ENCODE results near the gene BMPR2.
"Not testable (repeated sequence)": the region's sequence is repeated elsewhere in the genome, so short reads cannot be mapped to it uniquely, and the experiment has no call there.

The BMPR2 gene

DNA sequence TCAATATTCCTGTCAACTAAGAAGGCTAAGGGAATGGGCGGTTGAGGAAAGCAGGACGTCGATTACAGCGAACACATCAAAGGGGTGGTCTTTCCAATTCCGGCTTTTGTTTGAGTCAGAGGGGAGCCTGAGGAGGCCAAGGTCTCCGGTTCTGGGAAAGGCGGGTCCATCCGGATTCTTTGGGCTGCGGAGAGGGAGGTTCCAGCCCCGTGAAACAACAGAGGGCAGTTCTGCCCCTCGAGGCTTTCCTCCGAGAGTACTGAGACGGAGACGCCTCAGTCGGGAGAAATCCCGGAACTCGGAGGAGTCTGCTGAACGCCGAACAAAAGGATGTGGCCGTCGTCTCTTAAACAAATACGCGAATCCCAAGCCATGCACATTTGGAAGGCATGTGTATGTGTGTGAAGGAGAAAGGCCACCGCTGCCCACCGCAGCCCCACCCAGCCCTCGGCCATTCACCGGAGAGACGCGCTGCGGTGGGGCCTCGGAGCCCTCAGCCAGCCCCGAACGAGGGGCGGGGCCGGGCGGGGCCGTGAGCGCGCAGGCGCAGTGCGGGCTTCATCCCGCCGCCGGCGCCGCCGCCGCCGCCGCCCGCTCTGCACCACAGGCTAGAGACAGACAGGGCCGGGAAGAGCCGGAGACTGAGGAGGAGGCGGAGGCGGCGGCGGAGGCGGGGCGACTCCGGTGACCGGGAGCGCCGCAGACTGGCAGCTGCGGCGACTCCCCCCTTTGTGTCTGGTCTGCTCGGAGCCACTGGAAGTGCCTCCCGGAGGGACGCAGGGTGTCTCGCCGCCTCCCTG lies at the start of gene BMPR2:
TSS of gene BMPR2 (plus strand) at position 719 of the 800 bp plus-strand sequence. CDS start 1,148 bp downstream, outside the sequence.
- DNase-seq: peak; percentile 74

DNA sequence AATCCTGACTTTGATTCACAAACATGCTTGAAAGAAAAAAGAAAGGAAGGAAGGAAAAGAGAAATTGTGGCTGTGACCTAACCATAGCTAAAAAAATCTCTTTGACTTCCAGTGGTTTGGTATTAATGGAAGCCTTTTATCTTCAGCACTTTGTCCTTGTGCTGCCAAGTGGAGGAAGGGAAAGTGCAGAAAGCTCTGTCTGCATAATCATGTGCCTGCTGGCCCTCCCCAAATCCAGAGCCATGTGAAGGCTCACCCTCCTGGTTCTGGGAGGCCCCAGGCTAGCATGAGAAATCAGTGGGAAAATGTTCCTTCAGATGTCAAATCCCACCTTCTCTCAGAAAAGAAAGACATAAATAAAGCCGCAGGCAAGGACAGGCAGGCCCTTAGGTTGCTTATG lies 48.3 kb upstream of the BMPR2 start:
- DNase-seq: no peak

- no peak for DNase-seq
These were observed 40.2 kb upstream of the BMPR2 start for GRCh38 chr2:202335791-202336467.

DNA sequence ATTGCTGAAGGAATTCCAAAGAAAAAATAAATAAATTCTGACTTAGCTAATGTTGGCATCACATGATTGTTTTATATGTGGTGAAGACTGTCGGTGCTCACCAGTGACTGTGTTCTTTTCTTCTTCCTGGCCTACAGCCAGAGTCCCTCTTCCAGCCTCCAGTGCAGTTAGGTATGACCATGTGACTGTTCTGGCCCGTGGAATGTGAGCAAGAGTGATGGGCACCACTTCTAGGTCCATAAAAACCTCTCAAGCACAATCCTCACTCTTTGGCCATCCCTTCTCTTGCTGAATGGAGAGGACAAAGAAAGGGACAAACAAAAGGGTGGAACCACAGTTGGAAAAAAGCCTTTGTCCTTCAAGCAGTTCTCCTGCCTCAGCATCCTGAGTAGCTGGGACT lies 39.0 kb upstream of the BMPR2 start:
- no peak for DNase-seq

DNA sequence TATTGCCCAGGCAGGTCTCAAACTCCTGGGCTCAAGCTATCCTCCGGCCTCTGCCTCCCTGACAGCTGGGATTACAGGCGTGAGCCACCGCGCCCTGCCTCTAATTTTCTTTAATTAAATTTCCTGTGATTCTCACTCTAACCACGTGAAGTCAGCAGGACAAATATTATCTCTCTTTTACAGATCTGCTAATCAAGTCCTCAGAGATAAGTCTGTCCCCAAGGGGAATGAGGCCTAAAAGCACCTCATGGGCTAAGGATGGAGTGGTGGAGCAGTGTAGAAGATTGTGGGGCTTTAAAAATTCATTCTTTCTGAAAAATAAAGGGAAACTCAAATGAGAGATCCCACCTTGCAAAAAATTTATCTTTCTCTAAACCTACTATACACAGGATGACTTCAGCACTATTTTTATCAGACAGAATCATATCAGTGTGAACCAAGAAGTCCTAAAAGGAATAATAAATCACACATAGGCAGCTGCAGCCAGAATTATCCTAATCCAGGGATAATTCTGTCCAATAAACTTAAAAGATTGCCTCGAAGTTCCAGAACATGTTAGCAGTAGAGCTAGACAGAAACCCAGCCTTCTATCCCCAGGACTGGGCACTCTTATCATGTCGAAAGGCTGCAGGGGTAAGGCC lies 38.3 kb upstream of the BMPR2 start:
- DNase-seq: no peak

GRCh38 chr2:202339071-202339870 lies 36.9 kb upstream of the BMPR2 start:
- DNase-seq: no peak

DNA sequence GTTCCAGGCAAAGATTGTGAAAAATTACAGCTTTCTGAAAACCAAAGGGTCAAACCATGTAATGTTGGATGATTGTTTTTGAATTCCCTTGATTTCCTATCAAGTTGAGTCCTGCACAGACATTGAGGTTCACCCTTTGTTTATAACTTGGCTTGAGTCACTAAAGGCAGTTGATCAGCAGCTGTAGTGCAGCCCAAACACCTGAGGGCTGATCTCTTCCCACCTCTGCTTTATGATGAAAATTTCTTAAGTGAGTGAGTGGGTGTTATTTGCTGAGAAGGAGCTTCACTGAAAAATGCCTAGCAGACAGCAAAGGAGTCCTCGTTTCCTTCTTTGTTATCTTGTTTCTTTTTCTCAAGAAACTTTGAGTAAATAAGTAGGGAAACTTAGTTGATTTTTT lies 31.9 kb upstream of the BMPR2 start:
- DNase-seq: no peak

DNA sequence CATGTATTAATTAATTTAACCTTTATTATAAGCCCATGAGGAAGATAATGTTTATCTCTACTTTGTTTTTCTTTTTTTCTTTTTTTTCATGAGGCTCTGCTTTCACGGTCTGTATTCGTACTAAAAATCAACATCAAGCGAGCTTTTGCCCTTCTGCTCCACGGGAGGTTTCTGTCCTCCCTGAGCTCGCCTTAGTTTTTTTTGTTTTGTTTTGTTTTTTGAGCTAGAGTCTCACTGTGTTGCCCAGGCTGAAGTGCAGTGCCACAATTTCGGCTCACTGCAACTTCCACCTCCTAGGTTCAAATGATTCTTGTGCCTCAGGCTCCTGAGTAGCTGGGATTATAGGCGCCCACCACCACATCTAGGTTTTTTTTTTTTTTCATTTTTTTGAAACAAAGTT lies 29.9 kb upstream of the BMPR2 start:
- no peak for DNase-seq

DNA sequence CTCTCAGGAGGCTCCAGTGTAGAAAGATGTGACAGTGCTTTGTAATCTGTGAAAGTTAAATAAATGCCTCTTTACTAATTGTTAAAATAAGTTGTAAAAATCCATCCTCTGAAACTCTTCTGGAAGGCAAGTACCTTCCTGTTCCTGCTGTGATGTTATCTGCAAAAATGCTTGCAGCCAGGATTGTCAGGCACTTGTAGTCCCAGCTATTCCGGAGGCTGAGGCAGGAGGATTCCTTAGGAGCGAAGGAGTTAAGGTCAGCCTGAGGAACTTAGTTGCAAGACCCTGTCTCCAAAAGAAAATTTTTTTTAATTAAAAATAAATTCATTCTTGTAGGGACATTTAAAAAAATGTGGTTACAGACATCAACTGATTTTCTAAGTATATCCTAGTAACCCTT lies 22.7 kb upstream of the BMPR2 start:
- no peak for DNase-seq

DNA sequence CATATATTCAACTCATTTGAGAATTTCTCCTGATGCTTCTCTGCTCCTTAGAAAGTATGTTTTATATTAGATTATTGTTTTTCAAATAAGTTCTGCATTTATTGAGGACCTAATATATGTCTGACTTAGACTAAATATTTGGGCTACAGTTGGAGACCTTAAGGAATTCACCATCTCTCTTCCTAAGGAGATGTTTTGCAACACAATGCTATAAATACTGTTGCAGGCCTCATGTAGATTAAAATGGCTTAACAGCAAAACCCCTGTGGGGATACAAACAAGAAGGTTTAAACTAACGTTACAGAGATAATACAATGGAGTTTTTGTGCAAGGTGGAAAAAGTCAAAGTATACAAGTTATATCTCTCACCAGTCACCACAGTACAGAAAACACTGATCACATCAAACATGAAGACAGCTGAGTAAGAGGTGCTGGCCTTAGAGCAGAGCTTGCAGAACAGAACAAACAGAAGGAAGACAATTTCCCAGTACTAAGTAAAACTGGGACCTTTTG lies 20.1 kb upstream of the BMPR2 start:
- no peak for DNase-seq

DNA sequence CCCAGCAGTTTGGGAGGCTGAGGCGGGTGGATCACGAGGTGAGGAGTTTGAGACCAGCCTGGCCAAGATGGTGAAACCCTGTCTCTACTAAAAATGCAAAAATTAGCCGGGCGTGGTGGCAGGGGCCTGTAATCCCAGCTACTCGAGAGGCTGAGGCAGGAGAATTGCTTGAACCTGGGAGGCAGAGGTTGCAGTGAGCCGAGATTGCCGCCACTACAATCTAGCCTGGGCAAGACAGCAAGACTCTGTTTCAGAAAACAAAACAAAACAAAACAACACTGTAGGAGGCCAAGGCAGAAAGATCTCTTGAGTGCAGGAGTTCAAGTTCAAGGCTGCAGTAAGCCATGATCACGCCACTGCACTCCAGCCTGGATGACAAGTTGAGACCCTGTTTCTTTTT lies 17.2 kb upstream of the BMPR2 start:
- not testable (repeated sequence) for DNase-seq

DNA sequence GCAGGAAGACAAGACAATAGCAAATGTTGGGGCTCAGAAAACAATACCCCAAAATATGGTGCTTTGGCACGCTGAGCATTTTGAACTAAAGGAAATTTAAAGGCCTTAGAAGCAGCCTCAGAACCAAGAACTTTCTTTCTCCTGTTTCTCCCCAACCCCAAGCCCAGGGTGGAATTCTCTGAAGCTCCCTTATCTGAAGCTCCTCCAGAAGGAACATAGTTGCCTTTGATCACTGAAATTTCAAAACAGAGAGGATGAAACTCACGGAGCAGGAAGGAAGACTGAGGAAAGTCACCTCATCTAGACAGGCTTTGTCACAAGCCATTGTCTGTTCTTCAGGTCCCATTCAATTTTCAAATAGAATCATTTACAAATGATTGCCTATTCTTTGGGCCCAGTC lies 15.5 kb upstream of the BMPR2 start:
- DNase-seq: no peak

DNA sequence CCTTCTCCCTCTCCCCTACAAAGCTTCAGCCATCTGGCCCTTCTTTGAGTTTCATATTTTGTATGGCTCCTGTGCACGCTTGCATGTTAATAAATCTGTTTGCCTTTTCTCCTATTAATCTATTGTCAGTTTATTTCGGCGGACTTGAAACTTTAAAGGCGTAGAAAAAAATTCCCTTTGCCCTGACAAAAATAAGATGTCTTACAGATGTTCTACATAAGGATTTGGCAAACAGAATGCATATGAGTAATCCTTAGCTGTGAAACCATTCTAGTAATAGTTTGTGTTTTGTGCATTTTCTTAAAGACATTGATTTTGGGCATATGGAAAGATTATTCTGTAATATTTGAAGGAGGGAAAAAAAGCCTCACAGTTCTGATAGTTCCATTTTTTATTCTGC lies 15.0 kb upstream of the BMPR2 start:
- DNase-seq: no peak

GRCh38 chr2:202373490-202373889 lies 2.6 kb upstream of the BMPR2 start:
- no peak for DNase-seq

GRCh38 chr2:202374383-202374782 lies 1.7 kb upstream of the BMPR2 start:
- DNase-seq: not testable (repeated sequence)

- peak; percentile 38 for DNase-seq
These were observed 1.0 kb upstream of the BMPR2 start for GRCh38 chr2:202375033-202375608.

DNA sequence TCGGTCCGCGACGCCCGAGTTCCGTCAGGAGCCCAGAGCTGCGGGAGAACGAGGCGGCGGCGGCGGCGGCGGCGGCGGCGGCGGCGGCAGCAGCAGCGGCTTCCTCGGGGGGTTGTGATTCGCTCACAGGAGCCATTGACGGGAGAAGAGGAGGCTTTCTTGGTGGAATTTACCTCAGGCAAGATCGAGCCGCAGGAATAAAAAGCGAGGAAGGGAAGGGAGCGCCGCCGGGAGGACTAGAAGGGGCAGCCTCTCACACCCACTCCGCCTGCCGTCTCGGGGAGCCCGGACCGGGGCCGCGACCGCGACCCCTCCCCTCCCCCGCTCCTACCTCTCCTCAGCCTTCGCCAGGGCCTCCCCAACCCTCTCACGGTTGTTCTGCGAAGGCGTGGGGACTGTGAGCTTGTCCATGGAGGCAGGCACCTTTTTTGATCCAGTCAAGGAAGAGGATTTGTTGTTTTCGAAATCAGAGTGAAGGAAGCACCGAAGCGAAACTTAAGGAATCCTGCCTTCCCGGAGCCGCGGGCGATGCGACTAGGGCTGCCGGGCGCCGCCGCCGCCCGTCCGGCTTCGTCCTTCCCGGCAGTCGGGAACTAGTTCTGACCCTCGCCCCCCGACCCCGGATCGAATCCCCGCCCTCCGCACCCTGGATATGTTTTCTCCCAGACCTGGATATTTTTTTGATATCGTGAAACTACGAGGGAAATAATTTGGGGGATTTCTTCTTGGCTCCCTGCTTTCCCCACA lies 506 bp downstream of the BMPR2 start:
- DNase-seq: peak; percentile 15

GRCh38 chr2:202377207-202377761 lies 1.2 kb downstream of the BMPR2 start:
- no peak for DNase-seq

DNA sequence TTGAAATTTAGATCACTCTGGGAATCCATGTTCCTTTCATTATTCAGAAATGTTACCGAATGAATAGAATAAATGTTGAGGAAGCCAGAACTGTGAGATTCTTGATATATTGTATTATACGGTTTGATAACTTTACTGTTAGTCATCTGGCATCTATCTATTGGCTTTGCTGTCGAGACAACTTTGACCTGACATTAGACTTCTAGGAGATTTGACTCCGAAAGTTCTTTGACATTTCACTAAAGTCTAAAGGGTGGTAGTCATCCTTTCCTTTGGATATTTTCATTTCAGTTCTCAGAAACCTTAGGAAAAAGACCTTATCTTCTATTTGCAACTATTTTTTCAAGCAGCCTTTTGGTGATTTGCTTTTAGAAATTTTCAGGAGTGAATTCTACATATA lies 1.9 kb downstream of the BMPR2 start:
- no peak for DNase-seq

- DNase-seq: no peak
These were observed 2.7 kb downstream of the BMPR2 start for GRCh38 chr2:202378662-202379358.

- no peak for DNase-seq
These were observed 6.6 kb downstream of the BMPR2 start for GRCh38 chr2:202382684-202383083.

All from activated T-cell treated with anti-CD3 and anti-CD28 coated beads for 4 hours (primary cell).